ENCODE data around the gene SMYD3. TPM values are rescaled to one million over a fixed set of nuclear protein-coding genes. Genes with fewer than 3 reads are reported as not detected.

The SMYD3 gene
- total and polyA plus RNA-seq, 2 donors (not counting 3 experiments of a cell fraction or from before 2014, with no cell fraction given): 16.0 to 32.1 TPM

DNA sequence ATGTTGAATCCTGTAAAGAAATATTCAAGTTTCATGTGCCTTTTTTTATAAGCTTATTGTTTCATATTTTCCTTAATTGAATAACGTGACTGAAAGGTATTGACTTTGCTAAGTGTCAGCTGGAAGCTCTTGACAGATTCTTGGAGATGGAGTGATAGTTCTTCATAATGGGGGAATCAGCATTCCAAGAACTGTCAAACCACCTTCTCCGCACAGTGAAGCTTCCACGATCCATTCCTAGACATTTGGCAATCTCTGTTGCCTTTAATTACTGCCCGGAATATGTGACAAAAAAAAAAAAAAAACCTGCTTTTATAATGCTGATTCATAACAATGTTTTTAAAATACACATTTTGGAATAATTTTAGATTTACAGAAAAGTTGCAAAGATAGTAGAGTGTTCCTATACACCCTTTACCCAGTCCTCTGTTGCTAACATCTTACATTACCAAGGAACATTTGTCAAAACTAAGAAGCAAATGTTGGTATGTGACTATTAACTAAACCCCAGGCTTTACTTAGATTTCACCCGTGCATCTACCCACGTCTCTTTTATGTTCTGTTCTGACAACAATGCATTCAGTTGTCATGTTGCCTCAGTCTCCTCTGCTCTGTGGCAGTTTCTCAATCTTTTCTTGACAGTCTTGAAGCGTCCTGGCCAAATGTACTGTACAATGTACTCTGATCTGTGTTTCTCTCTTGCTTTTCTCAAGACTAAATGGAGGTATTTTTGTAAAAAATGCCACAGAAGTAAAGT is 674.1 kb downstream of the SMYD3 start:
- no peak overlapping the region for H3K9ac ChIP-seq (replicated peaks; ENCODE audit: extremely low read depth, insufficient read depth, low read length)
- H2AFZ ChIP-seq (ENCODE audit: low read depth, low read length): no peak overlapping the region
- no peak overlapping the region for H3K4me2 ChIP-seq (ENCODE audit: insufficient read depth, low read length)
- TF ChIP-seq EZH2 (IDR thresholded peaks at IDR 0.05; ENCODE audit: borderline replicate concordance, low read depth, low read length, severe bottlenecking) (no peak), MYC (IDR thresholded peaks at IDR 0.05; ENCODE audit: low read depth, low read length) (no peak), FOS (IDR thresholded peaks at IDR 0.05; ENCODE audit: borderline replicate concordance, insufficient read depth, low read length) (no peak), POLR2AphosphoS5 (IDR thresholded peaks at IDR 0.05; ENCODE audit: insufficient read depth, low read depth, low read length) (no peak), POLR2A (IDR thresholded peaks at IDR 0.05; ENCODE audit: low read depth, low read length) (no peak)
- TF ChIP-seq, protein P1, sequence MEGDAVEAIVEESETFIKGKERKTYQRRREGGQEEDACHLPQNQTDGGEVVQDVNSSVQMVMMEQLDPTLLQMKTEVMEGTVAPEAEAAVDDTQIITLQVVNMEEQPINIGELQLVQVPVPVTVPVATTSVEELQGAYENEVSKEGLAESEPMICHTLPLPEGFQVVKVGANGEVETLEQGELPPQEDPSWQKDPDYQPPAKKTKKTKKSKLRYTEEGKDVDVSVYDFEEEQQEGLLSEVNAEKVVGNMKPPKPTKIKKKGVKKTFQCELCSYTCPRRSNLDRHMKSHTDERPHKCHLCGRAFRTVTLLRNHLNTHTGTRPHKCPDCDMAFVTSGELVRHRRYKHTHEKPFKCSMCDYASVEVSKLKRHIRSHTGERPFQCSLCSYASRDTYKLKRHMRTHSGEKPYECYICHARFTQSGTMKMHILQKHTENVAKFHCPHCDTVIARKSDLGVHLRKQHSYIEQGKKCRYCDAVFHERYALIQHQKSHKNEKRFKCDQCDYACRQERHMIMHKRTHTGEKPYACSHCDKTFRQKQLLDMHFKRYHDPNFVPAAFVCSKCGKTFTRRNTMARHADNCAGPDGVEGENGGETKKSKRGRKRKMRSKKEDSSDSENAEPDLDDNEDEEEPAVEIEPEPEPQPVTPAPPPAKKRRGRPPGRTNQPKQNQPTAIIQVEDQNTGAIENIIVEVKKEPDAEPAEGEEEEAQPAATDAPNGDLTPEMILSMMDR (IDR thresholded peaks at IDR 0.05; ENCODE audit: extremely low read depth in 1 of 2, insufficient read depth in 1 of 2, low read depth in 1 of 2, low read length in 2 of 2): no peak
- no peak overlapping the region for H3K27ac ChIP-seq (ENCODE audit: insufficient read depth, low read depth, low read length)
- no peaks in the 10 kb centered on the region for H4K20me1 ChIP-seq (replicated peaks; ENCODE audit: control insufficient read depth, extremely low read depth, insufficient read depth, low read length)
- no peak for DNase-seq (ENCODE audit: low read depth, low spot score)
- no peaks in the 10 kb centered on the region for H3K36me3 ChIP-seq (ENCODE audit: control insufficient read depth in 2 of 2, extremely low read depth in 1 of 2, insufficient read depth in 2 of 2, low read length in 2 of 2)
- dilution Hi-C loops (cut with MboI; ENCODE audit: extremely low pct_ligation_motif_present, low sequenced_read_pairs) (no loop called here), intact Hi-C loops (cut with micrococcal nuclease) (no loop called here)
- no peaks in the 10 kb centered on the region for H3K27me3 ChIP-seq (ENCODE audit: control insufficient read depth in 2 of 2, insufficient read depth in 2 of 2, low read length in 2 of 2)
- CTCF ChIA-PET: interaction anchor here (0.5 kb wide), 1 partner anchor 659 kb away, joined by 3 read pairs; no protein-coding TSS in a partner anchor
- H3K79me2 ChIP-seq (ENCODE audit: control insufficient read depth, insufficient read depth, low read length): no peaks in the 10 kb centered on the region
- H3K4me3 ChIP-seq (replicated peaks in 1 of 3; ENCODE audit: insufficient read depth in 1 of 3, low read depth in 1 of 3, low read length in 3 of 3): no peak overlapping the region
- BruUV-seq (replicated peaks): no TSS peak
- H3K4me1 ChIP-seq (ENCODE audit: control insufficient read depth, extremely low read depth, insufficient read depth, low read length): no peaks in the 10 kb centered on the region
- no peak for FAIRE-seq
- H3K9me1 ChIP-seq (replicated peaks; ENCODE audit: control insufficient read depth, extremely low read depth, insufficient read depth, low read length): no peaks in the 10 kb centered on the region
- H3K9me3 ChIP-seq (replicated peaks; ENCODE audit: control insufficient read depth, insufficient read depth, low read length): no peaks in the 10 kb centered on the region
- POLR2A ChIA-PET: no interaction called here
